Dermis microvascular lymphatic vessel endothelial cell (primary cell): ENCODE measurements around the gene ZNF765. TPM values are rescaled to one million over a fixed set of nuclear protein-coding genes. Genes with fewer than 3 reads are reported as not detected.

Source experiments
- total RNA-seq: library from RNA; depleted of rRNA; stranded (reverse); fragments of >200 nt; gene quantifications from 2 replicates; pipeline ENCODE4 v1.2.1, GENCODE V29; 2014

Gene ZNF765
- total RNA-seq, 1 donor from 2014 or later = 10.0 TPM

Other genes with a start within 250 kb of the ZNF765 start
- gene ZNF347, start 236.1 kb upstream of the ZNF765 start, total RNA-seq = 4.0 and 4.9 TPM in 2 replicates
- gene ZNF665, start 201.8 kb upstream of the ZNF765 start, total RNA-seq = 1.6 and 1.9 TPM in 2 replicates
- gene ZNF677, start 140.3 kb upstream of the ZNF765 start, total RNA-seq = 10.3 and 12.6 TPM in 2 replicates
- gene VN1R2, start 136.9 kb upstream of the ZNF765 start, total RNA-seq = not detected in 2 replicates
- gene VN1R4, start 127.4 kb upstream of the ZNF765 start, total RNA-seq = not detected in 2 replicates
- 5.6 and 6.1 TPM in 2 replicates for gene ZNF845, start 61.4 kb upstream of the ZNF765 start, total RNA-seq
- 5.7 and 5.8 TPM in 2 replicates for gene ZNF525, start 29.4 kb upstream of the ZNF765 start, total RNA-seq
- 5.3 and 9.9 TPM in 2 replicates for gene ZNF761, start 36.8 kb downstream of the ZNF765 start, total RNA-seq
- gene ZNF813, start 72.6 kb downstream of the ZNF765 start, total RNA-seq = 2.7 and 6.2 TPM in 2 replicates
- gene ZNF331, start 143.0 kb downstream of the ZNF765 start, total RNA-seq = 4.2 and 7.2 TPM in 2 replicates
- not detected in 2 replicates for gene DPRX, start 236.8 kb downstream of the ZNF765 start, total RNA-seq